Neural crest cell (in vitro differentiated cells): ENCODE data around the gene CCDC71L. TPM values are rescaled to one million over a fixed set of nuclear protein-coding genes. Genes with fewer than 3 reads are reported as not detected.

Experiments
- DNase-seq: peaks from one replicate; pipeline ENCODE4 v3.0.0; 2021; ENCODE audit warnings: low read depth, mixed read lengths, low spot score
- H3K27ac Mint-ChIP-seq: one replicate; pipeline ENCODE4 v1.8.0; 2021; ENCODE audit warnings: mild to moderate bottlenecking, mixed read lengths; ENCODE audit not compliant: unreplicated experiment
- H3K27me3 Mint-ChIP-seq: 2 replicates; pipeline ENCODE4 v1.8.0; 2021; ENCODE audit warnings: low read depth, mild to moderate bottlenecking, mixed read lengths
- H3K36me3 Mint-ChIP-seq: 2 replicates; pipeline ENCODE4 v1.8.0; 2021; ENCODE audit warnings: low read depth, mild to moderate bottlenecking, mixed read lengths
- H3K4me1 Mint-ChIP-seq: 2 replicates; pipeline ENCODE4 v1.8.0; 2021; ENCODE audit warnings: mixed read lengths
- H3K4me3 Mint-ChIP-seq: one replicate; pipeline ENCODE4 v1.8.0; 2021; ENCODE audit warnings: mild to moderate bottlenecking, mixed read lengths
- H3K9me3 Mint-ChIP-seq: 2 replicates; pipeline ENCODE4 v1.8.0; 2021; ENCODE audit warnings: mixed read lengths
- CTCF ChIP-seq: fragments of 200-600 bp; sonication (generic); conservative IDR thresholded peaks from 2 replicates; pipeline ENCODE4 v1.5.0; 2021; ENCODE audit warnings: antibody characterized with exemption, mild to moderate bottlenecking
- total RNA-seq: library from RNA; stranded (reverse); gene quantifications from 2 replicates; pipeline ENCODE4 v1.2.1, GENCODE V29; 2021

The CCDC71L gene
- total RNA-seq, 1 donor from 2014 or later: 18.5 TPM

GRCh38 chr7:106615808-106616707 lies 44.9 kb downstream of the CCDC71L start:
- H3K4me3 Mint-ChIP-seq: no peak overlapping the region
- peaks cover 8% of the 10 kb centered on the region for H3K9me3 Mint-ChIP-seq
- peaks cover 8% of the 10 kb centered on the region for H3K4me1 Mint-ChIP-seq
- no peak for TF ChIP-seq CTCF
- peaks cover 3% of the 10 kb centered on the region for H3K36me3 Mint-ChIP-seq
- H3K27ac Mint-ChIP-seq: no peak overlapping the region
- H3K27me3 Mint-ChIP-seq: no peaks in the 10 kb centered on the region
- DNase-seq: no peak

- no peak for TF ChIP-seq CTCF
- Mint-ChIP-seq H3K4me3 (no peak overlapping the region), H3K9me3 (peaks cover 4% of the 10 kb centered on the region), H3K36me3 (peaks cover 3% of the 10 kb centered on the region), H3K27ac (no peak overlapping the region), H3K27me3 (no peaks in the 10 kb centered on the region), H3K4me1 (peaks cover 11% of the 10 kb centered on the region)
- DNase-seq: no peak
These were observed 46.2 kb downstream of the CCDC71L start for GRCh38 chr7:106614751-106615150.

- Mint-ChIP-seq H3K36me3 (peaks cover 3% of the 10 kb centered on the region), H3K27ac (no peak overlapping the region)
These were observed 47.0 kb downstream of the CCDC71L start for GRCh38 chr7:106613848-106614560.

GRCh38 chr7:106613279-106613678 lies 47.7 kb downstream of the CCDC71L start:
- Mint-ChIP-seq H3K36me3 (peaks cover 3% of the 10 kb centered on the region), H3K27ac (no peak overlapping the region), H3K4me3 (no peak overlapping the region), H3K27me3 (no peaks in the 10 kb centered on the region), H3K4me1 (peaks cover 11% of the 10 kb centered on the region), H3K9me3 (peaks cover 5% of the 10 kb centered on the region)
- no peak for DNase-seq
- no peak for TF ChIP-seq CTCF

More at GRCh38 chr7:106613848-106614560, 47.0 kb downstream of the CCDC71L start:
- Mint-ChIP-seq H3K27me3 (no peaks in the 10 kb centered on the region), H3K9me3 (peaks cover 5% of the 10 kb centered on the region), H3K4me3 (no peak overlapping the region), H3K4me1 (peaks cover 11% of the 10 kb centered on the region)
- no peak for DNase-seq
- no peak for TF ChIP-seq CTCF

GRCh38 chr7:106612432-106612831 lies 48.5 kb downstream of the CCDC71L start:
- peaks cover 5% of the 10 kb centered on the region for H3K9me3 Mint-ChIP-seq
- no peaks in the 10 kb centered on the region for H3K27me3 Mint-ChIP-seq
- TF ChIP-seq CTCF: no peak
- no peak for DNase-seq
- peaks cover 11% of the 10 kb centered on the region for H3K4me1 Mint-ChIP-seq
- H3K27ac Mint-ChIP-seq: no peak overlapping the region
- H3K36me3 Mint-ChIP-seq: peaks cover 3% of the 10 kb centered on the region
- H3K4me3 Mint-ChIP-seq: no peak overlapping the region
